OCI-LY7 (cell line): ENCODE results near the gene NES.

Experiments used
- CTCF ChIP-seq: fragments of 200-600 bp; sonication (generic); conservative IDR thresholded peaks from 2 replicates; pipeline ENCODE4 v1.5.1; 2014; ENCODE audit warnings: mild to moderate bottlenecking, antibody characterized with exemption, low read length, moderate library complexity, mixed read lengths
- EZH2phosphoT487 ChIP-seq: fragments of 200-600 bp; sonication (generic); IDR thresholded peaks from 2 replicates; pipeline ENCODE4 v1.6.1; 2018; ENCODE audit warnings: low read depth, borderline replicate concordance, mild to moderate bottlenecking, mixed run types, antibody characterized with exemption, low read length, moderate library complexity, mixed read lengths

GRCh38 chr1:156656806-156657740 lies 20.1 kb downstream of the NES start:
- TF ChIP-seq CTCF, result peak; percentile 92
- TF ChIP-seq EZH2phosphoT487, result no peak
